NCI-H69 (cell line): ENCODE measurements around the gene AATK.
A peak's percentile ranks its signal among the peaks of the same experiment; 100 is the strongest.
"Not testable (repeated sequence)": the region's sequence is repeated elsewhere in the genome, so short reads cannot be mapped to it uniquely, and the experiment has no call there.

ENCODE experiments used
- DNase-seq: peaks from one replicate; lab custom pipeline; 2025; lab: John Stamatoyannopoulos, UW

The AATK gene

GRCh38 chr17:81162491-81162890, 3.5 kb downstream of the AATK start:
- no peak for DNase-seq

- DNase-seq = no peak
Measured at GRCh38 chr17:81161972-81162371, 4.0 kb downstream of the AATK start.

GRCh38 chr17:81161536-81161935, 4.5 kb downstream of the AATK start:
- no peak for DNase-seq

DNA sequence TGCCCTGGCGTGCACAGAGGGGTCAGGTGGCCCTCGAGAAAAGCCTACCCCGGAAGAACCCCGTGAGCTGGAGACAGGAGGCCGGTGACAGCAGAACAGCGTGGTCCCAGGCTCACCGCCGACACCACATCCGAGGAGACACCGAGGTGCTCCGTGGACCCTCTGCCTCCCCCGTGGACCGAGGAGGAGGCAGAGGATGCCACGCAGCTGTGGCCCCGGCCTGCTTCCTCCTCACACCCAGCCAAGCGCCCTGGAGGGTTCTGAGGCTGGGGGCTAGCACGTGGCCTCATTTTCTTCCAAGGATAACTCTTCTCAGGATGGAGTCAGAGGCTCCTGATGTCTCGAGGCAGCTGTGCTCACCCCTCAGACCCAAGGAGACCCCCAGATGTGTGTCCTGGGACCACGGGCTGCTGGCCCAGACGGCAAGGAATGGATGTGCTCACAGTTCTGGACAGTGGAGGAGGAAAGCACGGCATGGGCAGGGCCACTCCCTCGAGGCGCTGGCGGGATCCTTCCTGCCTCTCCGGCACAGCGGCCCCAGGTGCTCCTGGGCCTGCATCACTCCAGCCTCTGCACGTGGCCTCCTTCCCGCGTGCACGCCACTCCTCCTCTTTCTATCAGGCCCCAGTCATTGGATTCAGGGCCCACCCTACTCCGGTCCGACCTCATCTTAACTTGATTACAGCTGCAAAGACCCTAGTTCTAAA, 5.1 kb downstream of the AATK start:
- DNase-seq = no peak

- DNase-seq = no peak
Measured at GRCh38 chr17:81160306-81160705, 5.7 kb downstream of the AATK start.

DNA sequence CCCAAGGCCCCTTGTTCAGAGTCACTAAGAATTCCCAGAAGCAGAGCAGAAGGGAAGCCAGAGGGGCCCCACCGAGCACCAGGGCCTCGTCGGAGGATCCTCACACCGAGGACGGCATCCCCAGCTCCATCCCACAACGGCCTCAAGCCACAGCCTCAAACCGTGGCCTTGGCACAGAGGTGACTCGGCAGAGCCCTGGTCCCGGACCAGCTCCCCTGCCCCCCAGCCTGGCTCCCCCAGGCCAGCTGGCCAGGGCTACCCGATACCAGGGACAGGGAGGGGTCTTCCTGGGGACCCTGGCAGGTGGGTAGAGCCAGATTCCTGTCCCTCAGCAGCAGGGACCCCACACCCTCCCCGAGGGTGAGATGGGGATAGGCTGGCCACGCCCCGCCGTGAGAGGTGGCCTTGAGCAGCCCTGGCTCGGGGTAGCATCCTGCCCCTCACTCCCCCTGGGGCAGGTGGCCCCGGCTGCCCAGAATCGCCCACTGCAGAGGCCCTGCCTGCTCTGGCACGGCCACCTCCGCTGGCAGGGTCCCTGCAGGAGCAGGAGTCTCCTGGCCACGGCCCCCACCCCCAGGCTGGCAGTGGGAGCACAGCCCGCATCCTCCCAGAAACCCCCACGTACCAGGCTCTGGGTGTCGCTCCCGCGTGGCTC, 6.3 kb downstream of the AATK start:
- no peak for DNase-seq

DNA sequence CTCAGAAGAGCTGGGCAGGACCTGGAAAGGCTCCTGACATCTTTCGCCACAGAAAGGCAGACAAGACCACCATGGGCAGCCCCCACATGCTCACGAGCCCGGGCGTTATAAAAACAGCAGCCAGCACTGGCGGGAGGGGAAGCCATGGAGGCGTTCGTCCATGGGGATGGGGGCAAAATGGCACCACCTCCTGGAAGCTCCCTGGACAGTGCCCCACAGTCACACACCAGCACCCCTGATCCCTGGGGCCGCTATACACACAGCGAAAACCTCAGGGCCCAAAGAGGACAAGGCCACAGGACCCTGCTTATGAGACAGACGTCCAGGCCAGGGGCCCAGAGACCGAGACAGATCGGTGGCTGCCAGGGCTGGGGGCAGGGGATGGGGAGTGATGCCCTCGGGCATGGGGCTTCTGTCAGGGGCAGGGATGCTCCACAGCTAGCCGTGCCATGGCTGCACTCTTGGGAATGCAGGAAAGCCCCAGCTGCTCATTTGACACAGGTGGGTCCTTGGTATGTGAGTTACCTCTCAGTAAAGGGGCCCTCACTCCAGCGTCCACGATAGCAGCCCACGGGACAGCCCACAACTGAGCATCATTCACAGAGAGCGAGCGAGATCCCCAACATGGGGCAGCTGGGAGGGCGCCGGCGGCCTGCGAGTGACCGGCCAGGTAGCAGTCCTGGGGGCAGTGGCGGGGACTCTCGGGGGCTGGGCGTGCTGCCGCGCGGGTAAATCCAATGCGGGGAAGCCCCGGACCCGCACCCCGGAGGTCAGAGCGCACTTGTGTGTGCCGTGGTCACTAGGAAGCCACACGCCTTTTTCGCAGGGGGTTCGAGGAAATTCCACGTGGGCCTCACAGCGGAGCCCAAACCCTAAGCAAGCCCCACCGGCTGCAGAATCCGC, 7.1 kb downstream of the AATK start:
- no peak for DNase-seq

- no peak for DNase-seq
Measured at GRCh38 chr17:81157848-81158687, 8.0 kb downstream of the AATK start.

- no peak for DNase-seq
Measured at GRCh38 chr17:81156866-81157805, 8.9 kb downstream of the AATK start.

GRCh38 chr17:81154961-81155360, 11.1 kb downstream of the AATK start:
- no peak for DNase-seq

DNA sequence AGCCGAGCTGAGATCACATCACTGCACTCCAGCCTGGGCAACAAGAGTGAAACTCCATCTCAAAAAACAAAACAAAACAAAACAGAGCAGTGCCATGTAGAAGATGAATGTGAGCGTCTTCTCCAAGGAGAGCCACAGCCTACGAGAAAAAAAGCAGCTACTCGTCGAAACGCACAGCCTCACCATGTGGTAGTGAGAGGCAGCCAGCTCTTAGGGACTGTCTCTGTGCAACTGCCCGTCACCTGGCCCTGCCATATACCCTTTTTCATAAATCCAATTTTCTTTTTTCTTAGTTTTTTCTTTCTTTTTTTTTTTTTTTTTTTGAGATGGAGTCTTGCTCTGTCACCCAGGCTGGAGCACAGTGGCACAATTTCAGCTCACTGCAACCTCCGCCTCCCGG, 12.0 kb downstream of the AATK start:
- DNase-seq = not testable (repeated sequence)

DNA sequence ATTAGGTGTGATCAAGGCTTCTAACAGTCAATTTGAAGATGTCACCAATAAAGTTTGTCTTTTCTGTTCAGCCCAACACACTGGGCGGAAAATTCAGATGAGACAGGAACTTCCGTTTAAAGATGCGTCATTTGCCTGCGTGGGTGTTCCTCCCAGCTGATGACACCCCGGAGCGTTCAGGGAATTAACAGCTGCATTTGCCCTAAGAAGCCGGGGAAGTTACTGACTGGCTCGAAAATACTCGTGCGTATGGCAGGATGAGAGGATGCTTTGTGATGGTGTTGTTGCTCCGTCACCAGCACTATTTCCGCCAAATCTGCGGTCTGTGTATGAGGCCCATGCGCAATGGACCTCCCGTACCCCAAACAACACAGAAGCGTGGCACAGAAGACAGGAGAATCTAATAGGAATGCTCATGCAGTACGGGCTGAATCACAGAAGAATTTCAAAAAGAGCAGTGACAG, 12.6 kb downstream of the AATK start:
- DNase-seq = peak; percentile 22

GRCh38 chr17:81152288-81152828, 13.7 kb downstream of the AATK start:
- DNase-seq = no peak

- no peak for DNase-seq
Measured at GRCh38 chr17:81151278-81151677, 14.7 kb downstream of the AATK start.

DNA sequence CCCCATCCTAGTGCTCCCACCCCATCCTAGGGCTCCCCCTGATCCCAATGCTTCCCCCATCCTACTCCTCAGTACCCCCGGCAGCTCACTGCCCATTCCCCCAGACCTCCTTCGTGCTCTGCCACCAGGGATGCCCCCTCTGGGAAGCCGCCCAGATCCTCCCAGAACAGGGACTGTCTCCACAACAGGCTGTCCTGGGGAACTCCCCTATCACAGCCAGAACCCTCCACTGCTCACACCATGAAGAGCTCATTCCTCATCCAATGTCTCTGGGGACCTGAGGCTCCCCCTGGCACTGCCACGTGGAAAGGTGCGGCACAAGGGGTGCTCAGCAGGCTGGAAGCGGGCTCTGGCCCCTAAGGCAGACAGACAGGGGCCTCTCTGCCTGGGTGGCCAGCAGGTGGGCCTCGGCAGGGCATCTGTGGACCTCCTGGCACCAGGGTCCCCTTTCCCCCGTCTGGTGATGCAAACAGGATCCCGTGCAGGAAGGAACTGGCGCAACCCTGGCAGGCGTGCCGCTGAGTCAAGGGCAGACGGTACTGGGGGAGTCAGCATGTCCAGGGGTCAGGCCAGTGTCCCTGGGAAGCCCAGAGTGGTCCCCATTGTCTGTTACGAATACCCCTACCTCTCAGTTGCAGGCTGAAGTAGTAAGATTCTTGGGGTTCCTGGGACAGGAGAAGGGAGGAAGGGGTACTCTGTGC, 15.5 kb downstream of the AATK start:
- DNase-seq = no peak

- DNase-seq = no peak
Measured at GRCh38 chr17:81148986-81149533, 17.0 kb downstream of the AATK start.

- no peak for DNase-seq
Measured at GRCh38 chr17:81148571-81148970, 17.4 kb downstream of the AATK start.

DNA sequence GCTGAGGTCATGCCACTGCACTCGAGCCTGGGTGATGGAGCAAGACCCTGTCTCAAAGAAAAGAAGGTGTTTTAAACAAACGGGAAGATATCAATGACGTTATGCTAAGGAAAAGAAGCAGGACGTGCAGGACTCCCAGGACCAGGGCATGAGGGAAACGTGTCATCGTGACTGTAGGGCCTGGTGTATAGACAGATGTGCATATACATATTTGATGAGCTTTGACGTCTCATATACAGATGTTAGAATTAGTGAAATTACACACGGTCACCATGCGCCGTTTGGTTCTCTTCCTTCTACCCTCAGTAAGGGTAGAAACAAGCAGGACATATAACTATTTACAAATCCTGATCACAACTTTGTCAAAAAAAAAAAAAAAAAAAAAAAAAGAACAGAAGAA, 18.3 kb downstream of the AATK start:
- no peak for DNase-seq

DNA sequence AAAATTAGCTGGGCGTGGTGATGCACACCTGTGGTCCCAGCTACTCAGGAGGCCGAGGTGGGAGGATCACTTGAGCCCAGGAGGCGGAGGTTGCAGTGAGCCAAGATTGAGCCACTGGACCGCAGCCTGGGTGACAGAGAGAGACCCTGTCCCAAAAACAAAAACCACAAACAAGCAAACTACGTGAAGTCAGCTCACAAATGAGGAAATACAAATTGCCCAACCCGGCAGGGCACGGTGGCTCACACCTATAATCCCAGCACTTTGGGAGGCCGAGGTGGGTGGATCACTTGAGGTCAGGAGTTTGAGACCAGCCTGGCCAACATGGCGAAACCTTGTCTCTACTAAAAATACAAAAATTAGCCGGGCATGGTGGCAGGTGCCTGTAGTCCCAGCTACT, 19.8 kb downstream of the AATK start:
- DNase-seq = not testable (repeated sequence)

DNA sequence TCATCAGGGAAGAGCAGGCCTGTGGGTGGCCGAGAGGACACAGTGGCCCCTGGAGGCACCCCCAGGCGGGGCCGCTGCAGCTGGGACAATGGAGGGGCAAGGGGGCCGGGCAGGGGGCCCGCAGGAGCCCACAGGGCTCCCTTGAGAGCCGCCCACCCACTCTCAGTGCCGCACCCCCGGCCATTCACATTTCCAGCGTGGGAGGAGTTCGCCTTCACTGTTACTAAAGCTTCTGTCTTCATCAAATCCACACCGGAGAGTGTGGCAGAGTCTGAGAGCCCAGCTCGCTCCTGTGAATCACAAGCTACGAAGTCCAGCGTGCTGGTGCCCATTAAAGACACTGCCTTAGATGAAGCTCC, 21.6 kb downstream of the AATK start:
- DNase-seq = no peak
